ENCODE results near the gene CREM.

DNA sequence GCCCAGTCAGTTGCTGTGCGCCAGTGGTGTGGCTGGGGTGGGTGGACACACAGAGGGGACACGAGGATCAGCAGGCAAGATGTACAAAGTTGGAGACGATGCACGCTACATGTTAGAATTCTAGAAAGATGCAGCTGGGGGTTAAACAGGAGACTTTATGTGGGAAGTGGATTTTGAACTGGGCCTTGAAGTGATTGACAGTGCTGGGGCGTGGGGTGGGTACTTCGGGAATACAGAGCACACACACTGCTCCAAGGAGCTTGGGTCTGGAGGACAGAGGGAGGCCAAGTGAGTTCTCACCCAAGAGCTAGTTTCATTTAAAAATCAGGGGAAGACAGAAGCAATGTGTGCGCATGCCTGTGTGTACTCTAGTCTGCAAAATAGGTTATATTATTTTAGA is 87.1 kb downstream of the CREM start:
- TF ChIP-seq, protein P1, sequence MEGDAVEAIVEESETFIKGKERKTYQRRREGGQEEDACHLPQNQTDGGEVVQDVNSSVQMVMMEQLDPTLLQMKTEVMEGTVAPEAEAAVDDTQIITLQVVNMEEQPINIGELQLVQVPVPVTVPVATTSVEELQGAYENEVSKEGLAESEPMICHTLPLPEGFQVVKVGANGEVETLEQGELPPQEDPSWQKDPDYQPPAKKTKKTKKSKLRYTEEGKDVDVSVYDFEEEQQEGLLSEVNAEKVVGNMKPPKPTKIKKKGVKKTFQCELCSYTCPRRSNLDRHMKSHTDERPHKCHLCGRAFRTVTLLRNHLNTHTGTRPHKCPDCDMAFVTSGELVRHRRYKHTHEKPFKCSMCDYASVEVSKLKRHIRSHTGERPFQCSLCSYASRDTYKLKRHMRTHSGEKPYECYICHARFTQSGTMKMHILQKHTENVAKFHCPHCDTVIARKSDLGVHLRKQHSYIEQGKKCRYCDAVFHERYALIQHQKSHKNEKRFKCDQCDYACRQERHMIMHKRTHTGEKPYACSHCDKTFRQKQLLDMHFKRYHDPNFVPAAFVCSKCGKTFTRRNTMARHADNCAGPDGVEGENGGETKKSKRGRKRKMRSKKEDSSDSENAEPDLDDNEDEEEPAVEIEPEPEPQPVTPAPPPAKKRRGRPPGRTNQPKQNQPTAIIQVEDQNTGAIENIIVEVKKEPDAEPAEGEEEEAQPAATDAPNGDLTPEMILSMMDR (IDR thresholded peaks at IDR 0.05; ENCODE audit: low read depth, low read length): no peak
- no peak for TF ChIP-seq EZH2phosphoT487 (IDR thresholded peaks at IDR 0.05; ENCODE audit: low read depth)

Measured in OCI-LY3 (cell line).